HepG2 (cell line): Measurements from ENCODE around the gene TPPP2. TPM values are rescaled to one million over a fixed set of nuclear protein-coding genes. Genes with fewer than 3 reads are reported as not detected.

Experiments
- ATF1 ChIP-seq: IDR thresholded peaks from 2 replicates; pipeline ENCODE4 v1.6.1; 2016; ENCODE audit warnings: mild to moderate bottlenecking, control low read depth
- DNMT3B ChIP-seq: conservative IDR thresholded peaks from 2 replicates; pipeline ENCODE4 v1.6.1; 2016; ENCODE audit warnings: missing biosample characterization, control low read depth
- GATAD1 ChIP-seq: IDR thresholded peaks from 2 replicates; pipeline ENCODE4 v1.6.1; 2016; ENCODE audit warnings: missing genetic modification reagents, missing compliant biosample characterization
- HNRNPK ChIP-seq: fragments of 200-400 bp; formaldehyde crosslinking; IDR thresholded peaks from 2 replicates; pipeline ENCODE4 v1.6.1; 2018; ENCODE audit warnings: low read length, low read depth, moderate library complexity, mild to moderate bottlenecking; ENCODE audit not compliant: poor library complexity, severe bottlenecking
- NBN ChIP-seq: fragments of 450-650 bp; conservative IDR thresholded peaks from 2 replicates; pipeline ENCODE4 v1.6.1; 2017
- SMC3 ChIP-seq: IDR thresholded peaks from 2 replicates; pipeline ENCODE4 v1.6.1; 2011; ENCODE audit warnings: low read length, improper control_type of control experiment
- SP2 ChIP-seq: sonication (generic); formaldehyde crosslinking; IDR thresholded peaks from 2 replicates; pipeline ENCODE4 v1.5.1; 2020; ENCODE audit warnings: mild to moderate bottlenecking, missing genetic modification reagents
- SYNCRIP ChIP-seq: fragments of 200-400 bp; formaldehyde crosslinking; IDR thresholded peaks from 2 replicates; pipeline ENCODE4 v1.6.1; 2018; ENCODE audit warnings: mild to moderate bottlenecking, low read depth, low read length; ENCODE audit not compliant: insufficient read depth
- ZNF225 ChIP-seq: sonication (generic); formaldehyde crosslinking; IDR thresholded peaks from 2 replicates; pipeline ENCODE4 v1.4.0; 2020; ENCODE audit warnings: mild to moderate bottlenecking, missing genetic modification reagents
- ZNF335 ChIP-seq: sonication (generic); formaldehyde crosslinking; IDR thresholded peaks from 2 replicates; pipeline ENCODE4 v1.4.0; 2020; ENCODE audit warnings: missing genetic modification reagents
- ZNF558 ChIP-seq: sonication (generic); formaldehyde crosslinking; IDR thresholded peaks from 2 replicates; pipeline ENCODE4 v1.9.0; 2022; ENCODE audit warnings: mild to moderate bottlenecking, missing genetic modification reagents, borderline replicate concordance
- ZNF709 ChIP-seq: sonication (generic); formaldehyde crosslinking; IDR thresholded peaks from 2 replicates; pipeline ENCODE4 v1.5.0; 2020; ENCODE audit warnings: mild to moderate bottlenecking, missing genetic modification reagents
- ZNF816 ChIP-seq: sonication (generic); formaldehyde crosslinking; IDR thresholded peaks from 2 replicates; pipeline ENCODE4 v1.8.0; 2022; ENCODE audit warnings: missing genetic modification reagents, mild to moderate bottlenecking, borderline replicate concordance
- ZSCAN22 ChIP-seq: sonication (generic); formaldehyde crosslinking; IDR thresholded peaks from 2 replicates; pipeline ENCODE4 v1.4.0; 2020; ENCODE audit warnings: mild to moderate bottlenecking, missing genetic modification reagents
- polyA plus RNA-seq, 8 experiments: library from polyadenylated mRNA; depleted of rRNA in 3 of 8; stranded (reverse) in 7 of 8; unstranded in 1 of 8; fragments of >200 nt; fragmentation: Illumina TruSeq in 4 of 8; extraction: Trizol in 4 of 8; gene quantifications; 2 replicates each; pipeline versions ENCODE4 v1.2.1 to v1.2.3, GENCODE V29; 2011 to 2016; ENCODE audit warnings: low read depth in 4 of 8, missing spikeins in 1 of 8, mixed read lengths in 1 of 8; ENCODE audit not compliant: insufficient read depth in 1 of 8
- total RNA-seq, 5 experiments: library from RNA; depleted of rRNA; stranded (reverse); fragments of >200 nt; fragmentation: Illumina TruSeq; extraction: Trizol; gene quantifications; 2 replicates each; pipeline ENCODE4 v1.2.3, GENCODE V29; 2016; ENCODE audit warnings: low read depth in 1 of 5
- TF ChIP-seq, protein P1 (sequence below): sonication (generic); formaldehyde crosslinking; IDR thresholded peaks from one replicate; pipeline ENCODE4 v1.5.1; 2020; ENCODE audit warnings: mild to moderate bottlenecking, missing genetic modification reagents; ENCODE audit errors: not compliant biosample characterization
- TF ChIP-seq, protein P2 (sequence below): sonication (generic); formaldehyde crosslinking; IDR thresholded peaks from 2 replicates; pipeline ENCODE4 v1.5.0; 2020; ENCODE audit warnings: mild to moderate bottlenecking, missing genetic modification reagents, moderate library complexity
- TF ChIP-seq, protein P3 (sequence below): sonication (generic); formaldehyde crosslinking; IDR thresholded peaks from 2 replicates; pipeline ENCODE4 v1.5.1; 2020; ENCODE audit warnings: mild to moderate bottlenecking, missing genetic modification reagents, moderate library complexity
- TF ChIP-seq, protein P4 (sequence below): sonication (generic); formaldehyde crosslinking; IDR thresholded peaks from 2 replicates; pipeline ENCODE4 v1.8.0; 2022; ENCODE audit warnings: mild to moderate bottlenecking, missing genetic modification reagents, borderline replicate concordance

The TPPP2 gene
- total and polyA plus RNA-seq, 2 of the 13 experiments (the other 11 are each of a cell fraction or from before 2014, with no cell fraction given), result 0.58 to 4.2 TPM

DNA sequence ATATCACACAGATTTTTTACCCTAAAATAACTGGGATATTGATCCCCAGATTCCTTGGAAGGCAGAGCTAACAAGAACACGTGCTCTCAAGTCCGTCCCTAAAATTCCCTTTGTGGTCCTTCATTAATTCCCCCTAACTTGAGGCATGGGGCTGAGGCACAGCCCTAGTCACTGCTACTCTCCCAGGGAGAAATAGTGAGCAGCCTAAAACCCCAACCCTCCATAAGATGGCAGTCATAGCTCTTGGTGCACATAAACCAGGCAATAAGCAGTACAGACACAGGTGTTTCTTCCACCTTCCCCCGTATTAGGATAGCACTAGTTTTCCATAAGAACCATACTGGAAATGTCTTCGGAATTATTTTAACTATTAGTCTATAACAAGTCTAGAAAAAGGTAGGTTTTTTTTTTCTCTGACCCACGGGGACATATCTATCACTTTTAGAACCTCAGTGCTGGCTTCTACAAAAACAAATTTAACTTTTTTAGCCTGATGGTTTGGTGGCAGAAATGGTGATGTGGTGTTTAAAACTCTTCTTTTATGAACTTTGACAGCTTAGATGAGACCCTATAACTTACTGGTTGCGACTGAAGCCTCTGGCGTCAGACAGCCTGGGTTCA lies 37.0 kb downstream of the TPPP2 start (continued):
- no peak for TF ChIP-seq HNRNPK
- TF ChIP-seq ZNF225 (CRISPR knock-in tag), result no peak
- TF ChIP-seq ZNF709, result no peak
- no peak for TF ChIP-seq GATAD1 (CRISPR knock-in tag)
- TF ChIP-seq, protein P1, sequence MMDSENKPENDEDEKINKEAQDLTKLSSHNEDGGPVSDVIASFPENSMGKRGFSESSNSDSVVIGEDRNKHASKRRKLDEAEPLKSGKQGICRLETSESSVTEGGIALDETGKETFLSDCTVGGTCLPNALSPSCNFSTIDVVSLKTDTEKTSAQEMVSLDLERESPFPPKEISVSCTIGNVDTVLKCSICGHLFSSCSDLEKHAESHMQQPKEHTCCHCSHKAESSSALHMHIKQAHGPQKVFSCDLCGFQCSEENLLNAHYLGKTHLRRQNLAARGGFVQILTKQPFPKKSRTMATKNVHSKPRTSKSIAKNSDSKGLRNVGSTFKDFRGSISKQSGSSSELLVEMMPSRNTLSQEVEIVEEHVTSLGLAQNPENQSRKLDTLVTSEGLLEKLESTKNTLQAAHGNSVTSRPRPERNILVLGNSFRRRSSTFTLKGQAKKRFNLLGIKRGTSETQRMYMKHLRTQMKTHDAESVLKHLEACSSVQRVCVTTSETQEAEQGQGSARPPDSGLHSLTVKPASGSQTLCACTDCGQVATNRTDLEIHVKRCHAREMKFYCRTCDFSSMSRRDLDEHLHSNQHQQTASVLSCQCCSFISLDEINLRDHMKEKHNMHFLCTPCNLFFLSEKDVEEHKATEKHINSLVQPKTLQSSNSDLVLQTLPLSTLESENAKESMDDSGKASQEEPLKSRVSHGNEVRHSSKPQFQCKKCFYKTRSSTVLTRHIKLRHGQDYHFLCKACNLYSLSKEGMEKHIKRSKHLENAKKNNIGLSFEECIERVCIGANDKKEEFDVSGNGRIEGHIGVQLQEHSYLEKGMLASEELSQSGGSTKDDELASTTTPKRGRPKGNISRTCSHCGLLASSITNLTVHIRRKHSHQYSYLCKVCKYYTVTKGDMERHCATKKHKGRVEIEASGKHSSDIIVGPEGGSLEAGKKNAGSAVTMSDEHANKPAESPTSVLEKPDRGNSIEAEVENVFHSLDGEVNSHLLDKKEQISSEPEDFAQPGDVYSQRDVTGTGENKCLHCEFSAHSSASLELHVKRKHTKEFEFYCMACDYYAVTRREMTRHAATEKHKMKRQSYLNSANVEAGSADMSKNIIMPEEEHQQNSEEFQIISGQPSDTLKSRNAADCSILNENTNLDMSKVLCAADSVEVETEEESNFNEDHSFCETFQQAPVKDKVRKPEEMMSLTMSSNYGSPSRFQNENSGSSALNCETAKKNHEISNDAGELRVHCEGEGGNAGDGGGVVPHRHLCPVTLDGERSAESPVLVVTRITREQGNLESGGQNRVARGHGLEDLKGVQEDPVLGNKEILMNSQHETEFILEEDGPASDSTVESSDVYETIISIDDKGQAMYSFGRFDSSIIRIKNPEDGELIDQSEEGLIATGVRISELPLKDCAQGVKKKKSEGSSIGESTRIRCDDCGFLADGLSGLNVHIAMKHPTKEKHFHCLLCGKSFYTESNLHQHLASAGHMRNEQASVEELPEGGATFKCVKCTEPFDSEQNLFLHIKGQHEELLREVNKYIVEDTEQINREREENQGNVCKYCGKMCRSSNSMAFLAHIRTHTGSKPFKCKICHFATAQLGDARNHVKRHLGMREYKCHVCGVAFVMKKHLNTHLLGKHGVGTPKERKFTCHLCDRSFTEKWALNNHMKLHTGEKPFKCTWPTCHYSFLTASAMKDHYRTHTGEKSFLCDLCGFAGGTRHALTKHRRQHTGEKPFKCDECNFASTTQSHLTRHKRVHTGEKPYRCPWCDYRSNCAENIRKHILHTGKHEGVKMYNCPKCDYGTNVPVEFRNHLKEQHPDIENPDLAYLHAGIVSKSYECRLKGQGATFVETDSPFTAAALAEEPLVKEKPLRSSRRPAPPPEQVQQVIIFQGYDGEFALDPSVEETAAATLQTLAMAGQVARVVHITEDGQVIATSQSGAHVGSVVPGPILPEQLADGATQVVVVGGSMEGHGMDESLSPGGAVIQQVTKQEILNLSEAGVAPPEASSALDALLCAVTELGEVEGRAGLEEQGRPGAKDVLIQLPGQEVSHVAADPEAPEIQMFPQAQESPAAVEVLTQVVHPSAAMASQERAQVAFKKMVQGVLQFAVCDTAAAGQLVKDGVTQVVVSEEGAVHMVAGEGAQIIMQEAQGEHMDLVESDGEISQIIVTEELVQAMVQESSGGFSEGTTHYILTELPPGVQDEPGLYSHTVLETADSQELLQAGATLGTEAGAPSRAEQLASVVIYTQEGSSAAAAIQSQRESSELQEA (CRISPR knock-in tag), result no peak
- TF ChIP-seq, protein P2, sequence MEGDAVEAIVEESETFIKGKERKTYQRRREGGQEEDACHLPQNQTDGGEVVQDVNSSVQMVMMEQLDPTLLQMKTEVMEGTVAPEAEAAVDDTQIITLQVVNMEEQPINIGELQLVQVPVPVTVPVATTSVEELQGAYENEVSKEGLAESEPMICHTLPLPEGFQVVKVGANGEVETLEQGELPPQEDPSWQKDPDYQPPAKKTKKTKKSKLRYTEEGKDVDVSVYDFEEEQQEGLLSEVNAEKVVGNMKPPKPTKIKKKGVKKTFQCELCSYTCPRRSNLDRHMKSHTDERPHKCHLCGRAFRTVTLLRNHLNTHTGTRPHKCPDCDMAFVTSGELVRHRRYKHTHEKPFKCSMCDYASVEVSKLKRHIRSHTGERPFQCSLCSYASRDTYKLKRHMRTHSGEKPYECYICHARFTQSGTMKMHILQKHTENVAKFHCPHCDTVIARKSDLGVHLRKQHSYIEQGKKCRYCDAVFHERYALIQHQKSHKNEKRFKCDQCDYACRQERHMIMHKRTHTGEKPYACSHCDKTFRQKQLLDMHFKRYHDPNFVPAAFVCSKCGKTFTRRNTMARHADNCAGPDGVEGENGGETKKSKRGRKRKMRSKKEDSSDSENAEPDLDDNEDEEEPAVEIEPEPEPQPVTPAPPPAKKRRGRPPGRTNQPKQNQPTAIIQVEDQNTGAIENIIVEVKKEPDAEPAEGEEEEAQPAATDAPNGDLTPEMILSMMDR (CRISPR knock-in tag), result peak; percentile 60
- no peak for TF ChIP-seq ZSCAN22
- TF ChIP-seq ATF1 (CRISPR knock-in tag), result no peak
- TF ChIP-seq ZNF558 (CRISPR knock-in tag), result no peak
- no peak for TF ChIP-seq SYNCRIP
- TF ChIP-seq, protein P3, sequence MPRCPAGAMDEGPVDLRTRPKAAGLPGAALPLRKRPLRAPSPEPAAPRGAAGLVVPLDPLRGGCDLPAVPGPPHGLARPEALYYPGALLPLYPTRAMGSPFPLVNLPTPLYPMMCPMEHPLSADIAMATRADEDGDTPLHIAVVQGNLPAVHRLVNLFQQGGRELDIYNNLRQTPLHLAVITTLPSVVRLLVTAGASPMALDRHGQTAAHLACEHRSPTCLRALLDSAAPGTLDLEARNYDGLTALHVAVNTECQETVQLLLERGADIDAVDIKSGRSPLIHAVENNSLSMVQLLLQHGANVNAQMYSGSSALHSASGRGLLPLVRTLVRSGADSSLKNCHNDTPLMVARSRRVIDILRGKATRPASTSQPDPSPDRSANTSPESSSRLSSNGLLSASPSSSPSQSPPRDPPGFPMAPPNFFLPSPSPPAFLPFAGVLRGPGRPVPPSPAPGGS (CRISPR knock-in tag), result no peak
- no peak for TF ChIP-seq SP2 (CRISPR knock-in tag)
- TF ChIP-seq, protein P4, sequence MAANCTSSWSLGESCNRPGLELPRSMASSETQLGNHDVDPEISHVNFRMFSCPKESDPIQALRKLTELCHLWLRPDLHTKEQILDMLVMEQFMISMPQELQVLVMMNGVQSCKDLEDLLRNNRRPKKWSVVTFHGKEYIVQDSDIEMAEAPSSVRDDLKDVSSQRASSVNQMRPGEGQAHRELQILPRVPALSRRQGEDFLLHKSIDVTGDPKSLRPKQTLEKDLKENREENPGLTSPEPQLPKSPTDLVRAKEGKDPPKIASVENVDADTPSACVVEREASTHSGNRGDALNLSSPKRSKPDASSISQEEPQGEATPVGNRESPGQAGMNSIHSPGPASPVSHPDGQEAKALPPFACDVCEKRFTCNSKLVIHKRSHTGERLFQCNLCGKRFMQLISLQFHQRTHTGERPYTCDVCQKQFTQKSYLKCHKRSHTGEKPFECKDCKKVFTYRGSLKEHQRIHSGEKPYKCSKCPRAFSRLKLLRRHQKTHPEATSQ (CRISPR knock-in tag), result no peak
- peak; percentile 34; the same call in 1 of the 2 replicates for TF ChIP-seq SMC3
- TF ChIP-seq DNMT3B (CRISPR knock-in tag), result no peak
- no peak for TF ChIP-seq ZNF335 (CRISPR knock-in tag)
- TF ChIP-seq ZNF816 (CRISPR knock-in tag), result no peak
- TF ChIP-seq NBN, result no peak
